Transverse colon (tissue), 4 donors: ENCODE measurements around the gene MYLK. TPM values are rescaled to one million over a fixed set of nuclear protein-coding genes. Genes with fewer than 3 reads are reported as not detected.
"Not testable (repeated sequence)": the region's sequence is repeated elsewhere in the genome, so short reads cannot be mapped to it uniquely, and the experiment has no call there.

ENCODE experiments used
- DNase-seq: peaks from one replicate; pipeline ENCODE4 v3.0.0-alpha.2; 2019
- H3K27ac ChIP-seq, 4 donors: fragments of 200-600 bp; sonication (generic); 2 replicates each; pipeline ENCODE4 v1.5.1; 2016 to 2018; ENCODE audit warnings: inconsistent platforms in 4 of 4
- H3K27me3 ChIP-seq: fragments of 200-600 bp; sonication (generic); 2 replicates; pipeline ENCODE4 v1.5.1; 2017; ENCODE audit warnings: inconsistent platforms
- H3K36me3 ChIP-seq, 4 donors: fragments of 200-600 bp; sonication (generic); 2 replicates each; pipeline ENCODE4 v1.5.1; 2017 to 2019; ENCODE audit warnings: inconsistent platforms in 4 of 4
- H3K4me1 ChIP-seq, 4 donors: fragments of 200-600 bp; sonication (generic); 2 replicates each; pipeline ENCODE4 v1.5.1; 2017 to 2020; ENCODE audit warnings: inconsistent platforms in 4 of 4
- H3K4me3 ChIP-seq, 4 donors: fragments of 200-600 bp; sonication (generic); 1 replicate in 1 of 4; 2 replicates in 3 of 4; pipeline versions ENCODE4 v1.5.1 to v1.6.1; 2017 to 2019; ENCODE audit warnings: inconsistent platforms in 4 of 4
- H3K9me3 ChIP-seq, 2 donors: fragments of 200-600 bp; sonication (generic); 2 replicates each; pipeline ENCODE4 v1.5.1; 2017 to 2019; ENCODE audit warnings: inconsistent platforms in 2 of 2
- EP300 ChIP-seq: sonication (generic); formaldehyde crosslinking; IDR thresholded peaks from one replicate; pipeline ENCODE4 v1.6.1; 2017; ENCODE audit warnings: antibody characterized with exemption, low read depth
- POLR2A ChIP-seq: fragments of 450-650 bp; IDR thresholded peaks from one replicate; pipeline ENCODE4 v1.6.1; 2016; ENCODE audit warnings: antibody characterized with exemption, mild to moderate bottlenecking, moderate library complexity
- POLR2AphosphoS5 ChIP-seq, 3 donors: sonication (generic); formaldehyde crosslinking; IDR thresholded peaks; one replicate each; pipeline ENCODE4 v1.6.1; 2016; ENCODE audit warnings: antibody characterized with exemption in 3 of 3
- WGBS, 2 donors: methylation state at CpG; one replicate each; pipeline ENCODE4 v1.1.5; 2018; ENCODE audit warnings: low coverage in 1 of 2; 5-methylcytosine and 5-hydroxymethylcytosine counted together
- in situ Hi-C, 4 donors: fragments of 200-750 bp; cut with MboI; loops; one replicate each; pipeline versions ENCODE4 v1.15.0 to v1.15.1; 2017; ENCODE audit warnings: low sequenced_read_pairs in 3 of 4, low pct_ligation_motif_present in 1 of 4, low pct_unique_long_range_greater_than_20kb in 1 of 4
- intact Hi-C: fragments of 100-400 bp; cut with DNase I; formaldehyde crosslinking; loops from one replicate; pipeline ENCODE4 v1.15.1; 2023; ENCODE audit warnings: low total_unique reads
- total RNA-seq, 4 donors: library from RNA; depleted of rRNA; stranded (reverse); fragments of >200 nt; gene quantifications; one replicate each; pipeline ENCODE4 v1.1.0, GENCODE V29; 2016
- TF ChIP-seq, protein P1 (sequence below), 5 experiments: fragments of 200-600 bp in 3 of 5; fragments of 450-650 bp in 2 of 5; sonication (generic) in 3 of 5; IDR thresholded peaks; 1 replicate in 2 of 5; 2 replicates in 3 of 5; pipeline ENCODE4 v1.5.1; 2016 to 2017; ENCODE audit warnings: antibody characterized with exemption in 5 of 5, inconsistent platforms in 3 of 5, mild to moderate bottlenecking in 2 of 5, moderate library complexity in 1 of 5

Gene MYLK
- total RNA-seq, 4 donors from 2014 or later: 230 to 527 (median 349) TPM

DNA sequence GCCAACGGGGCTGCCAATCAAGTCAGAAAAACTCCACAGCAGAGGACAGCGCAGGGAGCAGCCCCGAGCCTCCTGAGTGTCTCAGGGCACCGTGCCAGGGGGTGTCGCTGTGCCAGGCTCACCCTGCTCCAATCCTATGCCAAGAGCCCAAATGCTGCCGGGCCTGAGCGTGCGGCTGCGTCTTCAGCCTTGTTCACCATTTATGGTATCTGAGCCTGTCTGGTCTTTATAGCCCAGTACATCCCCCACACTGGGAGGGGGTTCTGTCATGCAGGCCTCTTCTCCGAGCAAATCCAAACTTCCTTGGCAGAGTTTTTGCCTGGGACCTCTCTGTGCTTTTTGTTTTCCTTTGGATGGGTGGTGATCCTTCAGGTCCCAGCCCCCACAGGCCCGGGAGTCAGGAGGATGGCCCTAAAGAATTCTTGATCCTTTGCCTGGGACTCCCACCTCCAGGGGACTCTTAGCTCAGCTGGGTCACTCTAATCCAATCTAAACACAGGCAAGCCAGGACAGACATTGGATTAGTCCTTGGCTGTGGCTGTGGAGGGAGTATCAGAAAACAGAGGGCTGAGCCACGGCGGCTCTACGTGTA is 164.2 kb downstream of the MYLK start:
- 69 to 100% methylated on average over 1 to 14 of the region's 14 CpGs for WGBS, 2 donors

DNA sequence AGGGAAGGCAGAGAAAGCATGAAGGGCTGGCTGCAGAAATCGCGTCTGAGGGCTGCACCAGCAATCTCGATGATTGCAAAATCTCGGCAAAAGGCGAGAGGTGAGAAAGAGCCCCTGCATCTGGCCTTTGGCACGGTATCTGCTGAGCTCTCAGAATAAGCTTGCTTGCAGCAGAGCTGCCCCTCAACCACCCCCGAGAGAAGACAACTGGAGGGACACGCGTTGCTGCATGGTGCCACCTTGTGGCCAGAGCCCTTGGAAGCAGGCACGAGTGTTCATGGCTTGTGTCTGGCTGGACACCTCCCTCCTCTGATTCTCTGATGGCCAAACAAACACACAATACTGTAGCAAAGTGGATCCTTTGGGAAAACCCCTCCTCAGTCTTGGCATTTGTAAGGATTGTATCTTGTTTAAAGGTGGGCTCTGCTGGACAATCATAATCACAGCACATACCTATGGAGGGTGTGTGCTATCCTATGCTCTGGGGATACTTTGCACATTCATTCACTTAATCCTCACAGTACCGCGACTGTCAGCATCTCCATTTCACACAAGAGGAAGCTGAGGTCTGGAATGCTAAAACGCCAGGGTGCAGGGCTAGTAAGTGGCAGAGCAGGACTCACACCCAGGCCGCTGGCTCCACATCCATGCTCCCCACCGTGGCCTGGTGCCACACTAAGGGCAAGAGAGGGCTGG is 164.9 kb downstream of the MYLK start:
- in situ Hi-C loops (loop anchor here (5.0 to 10.0 kb wide), 3 partner anchors 64 to 74 kb away; no protein-coding TSS in a partner anchor), intact Hi-C loops (loop anchor here (2.0 kb wide), 1 partner anchor 66 kb away; no protein-coding TSS in a partner anchor)
- peak overlapping the region; percentile 56 to 87 (median 80) for H3K27ac ChIP-seq
- WGBS, 2 donors: 17 to 25% methylated on average over 3 to 15 of the region's 15 CpGs
- not testable (repeated sequence) for H3K27me3 ChIP-seq, H3K9me3 ChIP-seq, H3K36me3 ChIP-seq, H3K4me3 ChIP-seq
- DNase-seq: peak; percentile 76
- H3K4me1 ChIP-seq: peaks cover 5 to 25% (median 8%) of the 10 kb centered on the region in 4 donors
- TF ChIP-seq, protein P1, sequence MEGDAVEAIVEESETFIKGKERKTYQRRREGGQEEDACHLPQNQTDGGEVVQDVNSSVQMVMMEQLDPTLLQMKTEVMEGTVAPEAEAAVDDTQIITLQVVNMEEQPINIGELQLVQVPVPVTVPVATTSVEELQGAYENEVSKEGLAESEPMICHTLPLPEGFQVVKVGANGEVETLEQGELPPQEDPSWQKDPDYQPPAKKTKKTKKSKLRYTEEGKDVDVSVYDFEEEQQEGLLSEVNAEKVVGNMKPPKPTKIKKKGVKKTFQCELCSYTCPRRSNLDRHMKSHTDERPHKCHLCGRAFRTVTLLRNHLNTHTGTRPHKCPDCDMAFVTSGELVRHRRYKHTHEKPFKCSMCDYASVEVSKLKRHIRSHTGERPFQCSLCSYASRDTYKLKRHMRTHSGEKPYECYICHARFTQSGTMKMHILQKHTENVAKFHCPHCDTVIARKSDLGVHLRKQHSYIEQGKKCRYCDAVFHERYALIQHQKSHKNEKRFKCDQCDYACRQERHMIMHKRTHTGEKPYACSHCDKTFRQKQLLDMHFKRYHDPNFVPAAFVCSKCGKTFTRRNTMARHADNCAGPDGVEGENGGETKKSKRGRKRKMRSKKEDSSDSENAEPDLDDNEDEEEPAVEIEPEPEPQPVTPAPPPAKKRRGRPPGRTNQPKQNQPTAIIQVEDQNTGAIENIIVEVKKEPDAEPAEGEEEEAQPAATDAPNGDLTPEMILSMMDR (IDR thresholded peaks at IDR 0.05): peak; percentile 56 to 68 (median 61)
- peak in 1 of 3 donors; percentile 31 for TF ChIP-seq POLR2AphosphoS5 (IDR thresholded peaks at IDR 0.05)

More for the DNA sequence above, 164.2 kb downstream of the MYLK start:
- Histone ChIP-seq H3K36me3 (no peaks in the 10 kb centered on the region), H3K4me1 (peaks cover 5 to 25% (median 8%) of the 10 kb centered on the region in 4 donors), H3K27ac (peak overlapping the region; percentile 56 to 87 (median 80)), H3K27me3 (no peaks in the 10 kb centered on the region), H3K9me3 (no peaks in the 10 kb centered on the region), H3K4me3 (no peak overlapping the region)
- intact Hi-C loops (loop anchor here (2.0 to 5.0 kb wide), 2 partner anchors 67 to 78 kb away; no protein-coding TSS in a partner anchor), in situ Hi-C loops (loop anchor here (5.0 to 10.0 kb wide), 3 partner anchors 65 to 75 kb away; no protein-coding TSS in a partner anchor)
- DNase-seq: peak; percentile 60
- no peak for TF ChIP-seq POLR2A
- peak in 1 of 3 donors; percentile 23 for TF ChIP-seq POLR2AphosphoS5 (IDR thresholded peaks at IDR 0.05)
- no peak for TF ChIP-seq EP300
- TF ChIP-seq, protein P1 (IDR thresholded peaks at IDR 0.05): no peak

DNA sequence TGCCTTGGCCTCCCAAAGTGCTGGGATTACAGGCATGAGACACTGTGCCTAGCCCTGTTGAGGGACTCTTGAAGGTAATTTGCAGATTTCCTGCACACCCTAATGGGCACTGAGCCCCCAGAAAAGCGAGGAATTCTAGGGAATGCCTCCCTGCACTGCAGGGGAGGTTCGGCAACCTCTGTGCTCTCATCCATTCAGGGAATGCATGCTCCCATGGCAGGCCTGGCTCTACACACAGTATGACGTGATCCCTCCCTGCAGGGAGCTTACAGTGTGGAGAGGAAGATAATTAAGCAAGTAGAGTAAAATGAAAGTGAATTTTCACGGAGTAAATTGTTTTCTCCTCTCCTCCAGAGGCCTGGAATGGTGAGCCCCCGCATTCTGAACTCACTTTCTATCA is 166.0 kb downstream of the MYLK start:
- H3K9me3 ChIP-seq: no peaks in the 10 kb centered on the region
- H3K27ac ChIP-seq: peak overlapping the region in 1 of 4 donors; percentile 0
- no peaks in the 10 kb centered on the region for H3K36me3 ChIP-seq
- H3K27me3 ChIP-seq: no peaks in the 10 kb centered on the region
- WGBS, 2 donors: 70% methylated on average over 5 of the region's 5 CpGs; no CpG with 5 or more reads in 1 of the 2 donors
- in situ Hi-C loops: loop anchor here (5.0 to 10.0 kb wide), 3 partner anchors 63 to 73 kb away; no protein-coding TSS in a partner anchor
- H3K4me1 ChIP-seq: peaks cover 5 to 21% (median 8%) of the 10 kb centered on the region in 4 donors
- DNase-seq: no peak
- intact Hi-C loops: loop anchor here (2.0 kb wide), 1 partner anchor 65 kb away; no protein-coding TSS in a partner anchor
- TF ChIP-seq, protein P1 (IDR thresholded peaks at IDR 0.05): no peak
- TF ChIP-seq POLR2A (no peak), EP300 (no peak), POLR2AphosphoS5 (IDR thresholded peaks at IDR 0.05) (no peak)
- no peak overlapping the region for H3K4me3 ChIP-seq

DNA sequence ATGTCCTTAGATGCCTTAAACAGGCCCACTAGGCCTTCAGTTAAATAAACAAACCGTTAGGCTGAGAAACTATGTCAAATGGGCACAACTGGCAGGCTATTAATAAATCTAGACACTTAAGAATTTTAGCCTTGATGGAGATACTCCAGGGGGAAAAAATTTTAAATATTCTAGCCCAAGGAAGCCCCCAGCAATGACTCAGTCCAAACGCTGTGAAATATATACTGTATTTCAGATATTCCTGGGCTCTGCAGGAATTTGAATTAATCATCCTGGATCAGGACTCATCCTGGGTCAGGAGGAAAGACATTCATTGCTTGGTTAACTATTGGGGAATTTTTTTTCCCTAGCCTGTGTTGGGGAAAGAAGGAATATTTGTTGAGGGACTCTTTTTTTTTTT is 166.7 kb downstream of the MYLK start:
- intact Hi-C loops, H3K9me3 ChIP-seq, H3K4me3 ChIP-seq, H3K27me3 ChIP-seq, H3K36me3 ChIP-seq, DNase-seq: not testable (repeated sequence)
- in situ Hi-C loops: loop anchor here (5.0 to 10.0 kb wide), 3 partner anchors 63 to 73 kb away; no protein-coding TSS in a partner anchor
- Histone ChIP-seq H3K27ac (peak overlapping the region in 1 of 4 donors; percentile 0), H3K4me1 (peaks cover 5 to 14% (median 8%) of the 10 kb centered on the region in 4 donors)
- 51 to 55% methylated on average over 2 of the region's 2 CpGs for whole genome bisulfite sequencing, 2 donors
